ENCODE data around the gene ADAMTS6.

The ADAMTS6 gene

GRCh38 chr5:65137631-65138030, 344.1 kb downstream of the ADAMTS6 start:
- TF ChIP-seq REST (IDR thresholded peaks at IDR 0.05; ENCODE audit: insufficient read depth in 1 of 2, low read depth in 2 of 2, low read length in 2 of 2) = no peak
- no peak for TF ChIP-seq FOXP2 (optimal IDR thresholded peaks at IDR 0.05; ENCODE audit: borderline replicate concordance, extremely low read depth, extremely low read length, insufficient read depth)
- no peak for TF ChIP-seq POLR2AphosphoS5 (IDR thresholded peaks at IDR 0.05; ENCODE audit: low read depth, low read length)
- no peak for TF ChIP-seq SIN3A (IDR thresholded peaks at IDR 0.05; ENCODE audit: borderline replicate concordance, insufficient read depth, low read length)
- TF ChIP-seq TAF1 (IDR thresholded peaks at IDR 0.05; ENCODE audit: borderline replicate concordance, insufficient read depth, low read length) = no peak

- TF ChIP-seq REST (IDR thresholded peaks at IDR 0.05; ENCODE audit: insufficient read depth in 1 of 2, low read depth in 2 of 2, low read length in 2 of 2) = no peak
- no peak for TF ChIP-seq TAF1 (IDR thresholded peaks at IDR 0.05; ENCODE audit: borderline replicate concordance, insufficient read depth, low read length)
- no peak for TF ChIP-seq FOXP2 (optimal IDR thresholded peaks at IDR 0.05; ENCODE audit: borderline replicate concordance, extremely low read depth, extremely low read length, insufficient read depth)
- no peak for TF ChIP-seq POLR2AphosphoS5 (IDR thresholded peaks at IDR 0.05; ENCODE audit: low read depth, low read length)
- TF ChIP-seq SIN3A (IDR thresholded peaks at IDR 0.05; ENCODE audit: borderline replicate concordance, insufficient read depth, low read length) = no peak
Observed at GRCh38 chr5:65133477-65134110, 348.1 kb downstream of the ADAMTS6 start.

- TF ChIP-seq FOXP2 (optimal IDR thresholded peaks at IDR 0.05; ENCODE audit: borderline replicate concordance, extremely low read depth, extremely low read length, insufficient read depth) (no peak), REST (IDR thresholded peaks at IDR 0.05; ENCODE audit: insufficient read depth in 1 of 2, low read depth in 2 of 2, low read length in 2 of 2) (no peak), SIN3A (IDR thresholded peaks at IDR 0.05; ENCODE audit: borderline replicate concordance, insufficient read depth, low read length) (no peak), POLR2AphosphoS5 (IDR thresholded peaks at IDR 0.05; ENCODE audit: low read depth, low read length) (no peak), TAF1 (IDR thresholded peaks at IDR 0.05; ENCODE audit: borderline replicate concordance, insufficient read depth, low read length) (no peak)
Observed at GRCh38 chr5:65132386-65132785, 349.3 kb downstream of the ADAMTS6 start.

GRCh38 chr5:65128226-65128625, 353.5 kb downstream of the ADAMTS6 start:
- TF ChIP-seq POLR2AphosphoS5 (IDR thresholded peaks at IDR 0.05; ENCODE audit: low read depth, low read length) = no peak
- TF ChIP-seq REST (IDR thresholded peaks at IDR 0.05; ENCODE audit: insufficient read depth in 1 of 2, low read depth in 2 of 2, low read length in 2 of 2) = no peak
- TF ChIP-seq TAF1 (IDR thresholded peaks at IDR 0.05; ENCODE audit: borderline replicate concordance, insufficient read depth, low read length) = no peak
- no peak for TF ChIP-seq FOXP2 (optimal IDR thresholded peaks at IDR 0.05; ENCODE audit: borderline replicate concordance, extremely low read depth, extremely low read length, insufficient read depth)
- TF ChIP-seq SIN3A (IDR thresholded peaks at IDR 0.05; ENCODE audit: borderline replicate concordance, insufficient read depth, low read length) = no peak
